Activated T-cell treated with anti-CD3 and anti-CD28 coated beads for 1 hour (primary cell): ENCODE data around the gene LMF1.

ENCODE experiments used
- DNase-seq: peaks from one replicate; pipeline ENCODE4 v3.0.0-alpha.2; 2020; ENCODE audit warnings: low read depth

LMF1 gene

GRCh38 chr16:984736-985636, 14.2 kb upstream of the LMF1 start:
- no peak for DNase-seq

- no peak for DNase-seq
These were observed 13.4 kb upstream of the LMF1 start for GRCh38 chr16:984121-984694.

- no peak for DNase-seq
These were observed 12.6 kb upstream of the LMF1 start for GRCh38 chr16:983044-984030.

GRCh38 chr16:982145-983043, 11.6 kb upstream of the LMF1 start:
- no peak for DNase-seq

- no peak for DNase-seq
These were observed 10.9 kb upstream of the LMF1 start, which contains the start of gene SOX8 for GRCh38 chr16:981695-982144. Gene SOX8, plus strand, starts transcription at chr16:981770. Its CDS starts 153 bp downstream, at chr16:981923.

- DNase-seq, result no peak
These were observed 9.7 kb upstream of the LMF1 start for GRCh38 chr16:980595-980854.

- DNase-seq, result no peak
These were observed 9.2 kb upstream of the LMF1 start for GRCh38 chr16:979859-980594.

GRCh38 chr16:979147-979546, 8.4 kb upstream of the LMF1 start:
- DNase-seq, result no peak

GRCh38 chr16:978403-978802, 7.6 kb upstream of the LMF1 start:
- no peak for DNase-seq

- DNase-seq, result no peak
These were observed 7.1 kb upstream of the LMF1 start for GRCh38 chr16:977896-978295.

- DNase-seq, result no peak
These were observed 6.4 kb upstream of the LMF1 start for GRCh38 chr16:977081-977701.

- DNase-seq, result no peak
These were observed 5.7 kb upstream of the LMF1 start for GRCh38 chr16:976389-976931.

GRCh38 chr16:975291-975690, 4.5 kb upstream of the LMF1 start:
- DNase-seq, result no peak

GRCh38 chr16:974611-975261, 4.0 kb upstream of the LMF1 start:
- no peak for DNase-seq

- no peak for DNase-seq
These were observed 3.3 kb upstream of the LMF1 start for GRCh38 chr16:974001-974601.

- DNase-seq, result no peak
These were observed 2.6 kb upstream of the LMF1 start for GRCh38 chr16:973366-973765.

GRCh38 chr16:972316-973002, 1.7 kb upstream of the LMF1 start:
- no peak for DNase-seq

GRCh38 chr16:971981-972315, 1.2 kb upstream of the LMF1 start:
- no peak for DNase-seq

- DNase-seq, result no peak
These were observed 760 bp upstream of the LMF1 start for GRCh38 chr16:971582-971905.
